ENCODE data around the gene LMBRD2. TPM values are rescaled to one million over a fixed set of nuclear protein-coding genes. Genes with fewer than 3 reads are reported as not detected.

Gene LMBRD2
- total and polyA plus RNA-seq, 9 of the 15 experiments (the other 6 are each of a cell fraction or from before 2014, with no cell fraction given) = 2.1 to 24.2 (median 10.6) TPM

- TF ChIP-seq TEAD1 (CRISPR knock-in tag; IDR thresholded peaks at IDR 0.05) = no peak
- TF ChIP-seq ZMIZ1 (IDR thresholded peaks at IDR 0.05; ENCODE audit: low read depth in 2 of 2, low read length in 2 of 2) = peak in 1 of 2 experiments; percentile 54; a peak in 1 of 4 replicates
- 0 out of 2 replicates have a peak, but pooled peaks have one; percentile 48 for TF ChIP-seq KHSRP (IDR thresholded peaks at IDR 0.05)
- peak; percentile 14 for TF ChIP-seq FOS (IDR thresholded peaks at IDR 0.05; ENCODE audit: extremely low read depth, insufficient read length)
- no peak for TF ChIP-seq ZKSCAN1 (IDR thresholded peaks at IDR 0.05; ENCODE audit: low read depth, low read length)
- peak; percentile 44; the same call in 1 of the 2 replicates for TF ChIP-seq MXI1 (IDR thresholded peaks at IDR 0.05; ENCODE audit: low read depth, low read length)
- no peak for TF ChIP-seq PREB (CRISPR knock-in tag; IDR thresholded peaks at IDR 0.05)
- peak; percentile 33; the same call in 1 of the 2 replicates for TF ChIP-seq CTBP1 (IDR thresholded peaks at IDR 0.05; ENCODE audit: borderline replicate concordance)
- TF ChIP-seq ELF1 (tag; IDR thresholded peaks at IDR 0.05) = no peak
- TF ChIP-seq RBM25 (IDR thresholded peaks at IDR 0.05; ENCODE audit: low read depth, low read length, severe bottlenecking) = no peak
- TF ChIP-seq PML (IDR thresholded peaks at IDR 0.05; ENCODE audit: low read length) = peak; percentile 42
- peak; percentile 96 for TF ChIP-seq ATF1 (CRISPR knock-in tag; IDR thresholded peaks at IDR 0.05)
- peak; percentile 97 for TF ChIP-seq ATF1 (tag; IDR thresholded peaks at IDR 0.05)
- no peak for TF ChIP-seq MTF1 (CRISPR knock-in tag; IDR thresholded peaks at IDR 0.05; ENCODE audit: borderline replicate concordance)
- TF ChIP-seq KDM5B (IDR thresholded peaks at IDR 0.05; ENCODE audit: insufficient replicate concordance, low read depth, low read length) = peak; percentile 80
- no peak for TF ChIP-seq RNF219 (CRISPR knock-in tag; IDR thresholded peaks at IDR 0.05)
- TF ChIP-seq POLR2AphosphoS5 (IDR thresholded peaks at IDR 0.05; ENCODE audit: control insufficient read depth, insufficient read depth, low read depth, low read length) = peak; percentile 81
- TF ChIP-seq FOXK2 (conservative IDR thresholded peaks at IDR 0.05 in 1 of 2, IDR thresholded peaks at IDR 0.05 in 1 of 2; ENCODE audit: low read depth in 2 of 2) = peak; percentile 48 to 65; a peak in 2 of 4 replicates
- TF ChIP-seq TAF9B (IDR thresholded peaks at IDR 0.05; ENCODE audit: partially characterized antibody) = peak; percentile 61
- TF ChIP-seq CEBPB (tag; IDR thresholded peaks at IDR 0.05) = peak; percentile 36; the same call in 1 of the 2 replicates
- TF ChIP-seq TFAM (CRISPR knock-in tag; conservative IDR thresholded peaks at IDR 0.05) = no peak
- peak; percentile 87 for TF ChIP-seq SIN3B (IDR thresholded peaks at IDR 0.05; ENCODE audit: low read depth)
- no peak for TF ChIP-seq DACH1 (IDR thresholded peaks at IDR 0.05; ENCODE audit: partially characterized antibody)
These were observed 832 bp downstream of the LMBRD2 start (continued) for GRCh38 chr5:36150676-36151433.
